OCI-LY1 (cell line): ENCODE results near the gene KRT77.

Source experiments
- H2AFZ ChIP-seq: fragments of 200-600 bp; sonication (generic), shearing (Covaris generic); 2 replicates; pipeline ENCODE4 v1.6.0; 2014; ENCODE audit warnings: antibody characterized with exemption, mild to moderate bottlenecking, low read length
- H3F3A ChIP-seq: fragments of 200-600 bp; sonication (generic), shearing (Covaris generic); 2 replicates; pipeline ENCODE4 v1.6.0; 2014; ENCODE audit warnings: mild to moderate bottlenecking, antibody characterized with exemption, low read length, moderate library complexity; ENCODE audit not compliant: insufficient read depth
- H3K27ac ChIP-seq: fragments of 200-600 bp; sonication (generic); 2 replicates; pipeline ENCODE4 v1.5.1; 2014; ENCODE audit warnings: low read length, mixed run types, mild to moderate bottlenecking, low read depth; ENCODE audit not compliant: poor library complexity, severe bottlenecking
- H3K27me3 ChIP-seq: fragments of 200-600 bp; sonication (generic); 2 replicates; pipeline ENCODE4 v1.6.0; 2014; ENCODE audit warnings: antibody characterized with exemption, mild to moderate bottlenecking, low read length, moderate library complexity; ENCODE audit not compliant: insufficient read depth
- H3K36me3 ChIP-seq: fragments of 200-600 bp; sonication (generic); 2 replicates; pipeline ENCODE4 v1.6.1; 2014; ENCODE audit warnings: mild to moderate bottlenecking, antibody characterized with exemption, low read length, moderate library complexity, mixed read lengths; ENCODE audit not compliant: insufficient read depth
- H3K4me1 ChIP-seq: fragments of 200-600 bp; sonication (generic); 2 replicates; pipeline ENCODE4 v1.5.1; 2014; ENCODE audit warnings: mild to moderate bottlenecking, low read length, moderate library complexity; ENCODE audit not compliant: insufficient read depth, severe bottlenecking
- H3K4me2 ChIP-seq: fragments of 200-600 bp; sonication (generic), shearing (Covaris generic); 2 replicates; pipeline ENCODE4 v1.6.1; 2014; ENCODE audit warnings: low read length
- H3K4me3 ChIP-seq: fragments of 200-600 bp; sonication (generic); 2 replicates; pipeline ENCODE4 v1.5.1; 2014; ENCODE audit warnings: low read length, low read depth, mild to moderate bottlenecking, mixed read lengths; ENCODE audit not compliant: poor library complexity, severe bottlenecking
- H3K79me2 ChIP-seq: fragments of 200-600 bp; shearing (Covaris generic); 2 replicates; pipeline ENCODE4 v1.6.1; 2016; ENCODE audit warnings: mixed run types, low read length, mixed read lengths; ENCODE audit not compliant: insufficient read depth
- H3K9ac ChIP-seq: fragments of 200-600 bp; sonication (generic), shearing (Covaris generic); 2 replicates; pipeline ENCODE4 v1.6.1; 2014; ENCODE audit warnings: mild to moderate bottlenecking, low read length, mixed read lengths
- H3K9me2 ChIP-seq: fragments of 200-600 bp; sonication (generic), shearing (Covaris generic); 2 replicates; pipeline ENCODE4 v1.6.1; 2014; ENCODE audit warnings: low read depth, mild to moderate bottlenecking, low read length, mixed read lengths
- H3K9me3 ChIP-seq: fragments of 200-600 bp; shearing (Covaris generic); 2 replicates; pipeline ENCODE4 v1.6.1; 2014; ENCODE audit warnings: low read length, mixed read lengths
- H4K20me1 ChIP-seq: fragments of 200-600 bp; sonication (generic), shearing (Covaris generic); 2 replicates; pipeline ENCODE4 v1.6.0; 2016; ENCODE audit warnings: mild to moderate bottlenecking, low read length; ENCODE audit not compliant: insufficient read depth
- EZH2 ChIP-seq: fragments of 200-600 bp; sonication (generic), shearing (Covaris generic); IDR thresholded peaks from 2 replicates; pipeline ENCODE4 v1.8.0; 2017; ENCODE audit warnings: borderline replicate concordance, mixed run types, mild to moderate bottlenecking, antibody characterized with exemption, low read length, moderate library complexity, mixed read lengths
- TF ChIP-seq, protein P1 (sequence below): fragments of 200-600 bp; sonication (generic), shearing (Covaris generic); IDR thresholded peaks from 2 replicates; pipeline ENCODE4 v1.5.1; 2017; ENCODE audit warnings: mild to moderate bottlenecking, antibody characterized with exemption, low read length, moderate library complexity, mixed read lengths

Gene KRT77

DNA sequence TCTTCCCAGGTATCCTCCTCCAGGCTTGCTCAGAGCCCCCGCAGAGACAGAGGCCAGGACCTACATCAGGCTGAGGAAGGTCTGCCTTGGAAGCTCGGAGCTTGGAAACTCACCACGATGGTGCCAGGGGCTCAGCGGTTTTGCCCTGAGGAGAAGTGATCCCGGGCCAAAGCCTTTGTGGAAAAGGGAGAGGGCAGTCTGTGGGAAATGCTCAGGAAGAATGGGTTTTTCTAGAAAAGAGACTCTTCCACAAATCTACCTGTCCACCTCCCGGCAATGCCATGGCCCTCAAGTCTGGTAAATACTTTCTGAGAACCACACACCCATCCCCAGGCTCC is 59.3 kb downstream of the KRT77 start:
- no peak overlapping the region for H2AFZ ChIP-seq
- no peak overlapping the region for H3K27ac ChIP-seq
- no peak overlapping the region for H3K4me2 ChIP-seq
- H3F3A ChIP-seq: no peaks in the 10 kb centered on the region
- no peaks in the 10 kb centered on the region for H3K9me2 ChIP-seq
- no peak for TF ChIP-seq EZH2
- TF ChIP-seq, protein P1, sequence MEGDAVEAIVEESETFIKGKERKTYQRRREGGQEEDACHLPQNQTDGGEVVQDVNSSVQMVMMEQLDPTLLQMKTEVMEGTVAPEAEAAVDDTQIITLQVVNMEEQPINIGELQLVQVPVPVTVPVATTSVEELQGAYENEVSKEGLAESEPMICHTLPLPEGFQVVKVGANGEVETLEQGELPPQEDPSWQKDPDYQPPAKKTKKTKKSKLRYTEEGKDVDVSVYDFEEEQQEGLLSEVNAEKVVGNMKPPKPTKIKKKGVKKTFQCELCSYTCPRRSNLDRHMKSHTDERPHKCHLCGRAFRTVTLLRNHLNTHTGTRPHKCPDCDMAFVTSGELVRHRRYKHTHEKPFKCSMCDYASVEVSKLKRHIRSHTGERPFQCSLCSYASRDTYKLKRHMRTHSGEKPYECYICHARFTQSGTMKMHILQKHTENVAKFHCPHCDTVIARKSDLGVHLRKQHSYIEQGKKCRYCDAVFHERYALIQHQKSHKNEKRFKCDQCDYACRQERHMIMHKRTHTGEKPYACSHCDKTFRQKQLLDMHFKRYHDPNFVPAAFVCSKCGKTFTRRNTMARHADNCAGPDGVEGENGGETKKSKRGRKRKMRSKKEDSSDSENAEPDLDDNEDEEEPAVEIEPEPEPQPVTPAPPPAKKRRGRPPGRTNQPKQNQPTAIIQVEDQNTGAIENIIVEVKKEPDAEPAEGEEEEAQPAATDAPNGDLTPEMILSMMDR: no peak
- no peaks in the 10 kb centered on the region for H3K79me2 ChIP-seq
- no peaks in the 10 kb centered on the region for H3K9me3 ChIP-seq
- H3K27me3 ChIP-seq: no peaks in the 10 kb centered on the region
- no peaks in the 10 kb centered on the region for H3K4me1 ChIP-seq
- no peak overlapping the region for H3K4me3 ChIP-seq
- no peak overlapping the region for H3K9ac ChIP-seq
- no peaks in the 10 kb centered on the region for H4K20me1 ChIP-seq
- H3K36me3 ChIP-seq: no peaks in the 10 kb centered on the region

DNA sequence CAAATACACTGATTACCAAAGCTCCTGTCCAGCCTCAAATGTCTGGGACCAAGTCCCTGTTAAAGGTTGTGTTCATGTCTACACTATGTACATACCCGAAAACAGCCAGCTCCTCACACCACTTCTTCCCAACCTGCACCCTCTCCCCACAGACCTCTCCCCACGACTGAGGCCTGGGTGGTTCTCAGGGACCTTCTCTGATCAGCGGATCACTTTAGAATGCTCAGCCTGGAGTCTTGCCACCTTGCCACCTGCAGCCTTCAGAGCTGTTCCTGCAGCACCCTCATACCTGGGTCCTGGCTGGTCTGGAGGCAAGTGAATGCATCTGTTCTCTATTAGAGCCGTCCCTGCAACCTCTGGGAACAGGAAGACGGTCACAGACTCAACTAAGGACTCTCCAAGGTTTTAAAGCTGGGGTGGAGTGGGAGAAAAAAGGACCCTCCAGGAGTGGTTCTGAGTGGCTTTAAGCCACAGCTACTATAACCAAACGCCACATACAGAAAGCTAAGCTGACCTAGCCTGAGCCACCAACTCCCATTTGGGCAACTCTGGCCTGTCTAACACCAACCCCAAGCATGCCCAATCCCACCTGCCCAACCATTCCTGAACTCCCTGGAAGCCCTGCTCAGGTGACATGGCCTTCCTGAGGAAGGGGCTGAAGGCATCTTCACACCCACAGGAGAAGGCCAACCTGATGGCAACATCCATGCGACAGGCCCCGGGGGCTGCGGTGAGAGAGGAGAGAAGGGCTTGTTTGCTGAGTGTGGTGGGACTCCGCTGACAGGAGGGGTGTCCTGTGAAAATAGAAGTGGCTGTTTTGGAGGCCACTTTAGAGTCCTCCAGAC is 59.9 kb downstream of the KRT77 start:
- no peaks in the 10 kb centered on the region for H3K9me3 ChIP-seq
- H3K27me3 ChIP-seq: no peaks in the 10 kb centered on the region
- TF ChIP-seq, protein P1: no peak
- no peak for TF ChIP-seq EZH2
- H3K4me1 ChIP-seq: no peaks in the 10 kb centered on the region
- no peaks in the 10 kb centered on the region for H3K36me3 ChIP-seq
- H3K4me2 ChIP-seq: no peak overlapping the region
- no peaks in the 10 kb centered on the region for H3K9me2 ChIP-seq
- no peak overlapping the region for H3K9ac ChIP-seq
- no peaks in the 10 kb centered on the region for H4K20me1 ChIP-seq
- H3K4me3 ChIP-seq: no peak overlapping the region
- H3F3A ChIP-seq: no peaks in the 10 kb centered on the region
- no peak overlapping the region for H2AFZ ChIP-seq
- H3K79me2 ChIP-seq: no peaks in the 10 kb centered on the region
- H3K27ac ChIP-seq: no peak overlapping the region

DNA sequence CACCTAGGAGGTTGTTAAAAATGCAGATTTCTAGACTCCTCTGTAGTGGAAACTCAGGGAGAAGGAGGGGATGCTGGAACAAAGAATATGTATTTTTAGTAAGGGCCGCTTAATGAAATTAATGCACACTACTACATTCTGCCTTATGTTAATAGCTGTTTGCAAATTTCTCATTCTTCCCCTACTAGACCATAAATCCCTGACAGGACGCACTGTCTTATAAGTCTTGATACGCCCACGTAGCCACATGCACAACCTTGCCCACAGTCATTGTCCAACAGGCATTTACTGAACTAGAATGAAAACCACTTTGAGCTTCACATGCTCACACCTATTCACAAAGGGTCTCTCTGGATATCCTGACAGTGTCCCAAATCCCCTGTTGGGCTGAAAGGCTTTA is 61.9 kb downstream of the KRT77 start:
- no peaks in the 10 kb centered on the region for H3K9me3 ChIP-seq
- no peaks in the 10 kb centered on the region for H3K36me3 ChIP-seq
- H3K9me2 ChIP-seq: no peaks in the 10 kb centered on the region
- no peaks in the 10 kb centered on the region for H4K20me1 ChIP-seq
- TF ChIP-seq EZH2: no peak
- TF ChIP-seq, protein P1: no peak
- H3K4me3 ChIP-seq: no peak overlapping the region
- H2AFZ ChIP-seq: no peak overlapping the region
- H3K27me3 ChIP-seq: no peaks in the 10 kb centered on the region
- no peak overlapping the region for H3K27ac ChIP-seq
- H3F3A ChIP-seq: no peaks in the 10 kb centered on the region
- H3K79me2 ChIP-seq: no peaks in the 10 kb centered on the region
- no peak overlapping the region for H3K4me2 ChIP-seq
- H3K4me1 ChIP-seq: no peaks in the 10 kb centered on the region
- H3K9ac ChIP-seq: no peak overlapping the region
